NB4 (cell line): ENCODE results near the gene KCNAB2.

Source experiments
- DNase-seq: peaks from one replicate; pipeline ENCODE4 v3.0.0; 2010; ENCODE audit warnings: low read depth
- H3K4me3 ChIP-seq: one replicate; pipeline ENCODE4 v1.5.1; 2011; ENCODE audit warnings: mild to moderate bottlenecking, low read depth, low read length, moderate library complexity
- CTCF ChIP-seq: IDR thresholded peaks from one replicate; pipeline ENCODE4 v1.5.1; 2012; ENCODE audit warnings: low read depth, low read length
- MAX ChIP-seq: IDR thresholded peaks from 2 replicates; pipeline ENCODE4 v1.6.1; 2011; ENCODE audit warnings: low read depth, low read length
- MYC ChIP-seq: IDR thresholded peaks from 2 replicates; pipeline ENCODE4 v1.6.1; 2011; ENCODE audit warnings: low read depth, low read length
- POLR2A ChIP-seq: IDR thresholded peaks from 2 replicates; pipeline ENCODE4 v1.6.1; 2011; ENCODE audit warnings: mild to moderate bottlenecking; ENCODE audit not compliant: insufficient read length; ENCODE audit errors: extremely low read depth

KCNAB2 gene

GRCh38 chr1:6008696-6009095 lies 37.0 kb upstream of the KCNAB2 start:
- no peak for TF ChIP-seq POLR2A
- TF ChIP-seq MYC, result no peak
- no peak for TF ChIP-seq MAX
- TF ChIP-seq CTCF, result no peak
- DNase-seq, result no peak
- no peak overlapping the region for H3K4me3 ChIP-seq

- no peak overlapping the region for H3K4me3 ChIP-seq
- no peak for TF ChIP-seq POLR2A
- no peak for TF ChIP-seq CTCF
- no peak for TF ChIP-seq MAX
- TF ChIP-seq MYC, result no peak
- DNase-seq, result no peak
Measured at GRCh38 chr1:6009120-6010040, 36.3 kb upstream of the KCNAB2 start.

GRCh38 chr1:6010554-6010953 lies 35.1 kb upstream of the KCNAB2 start:
- no peak overlapping the region for H3K4me3 ChIP-seq
- no peak for DNase-seq
- no peak for TF ChIP-seq MYC
- no peak for TF ChIP-seq CTCF
- no peak for TF ChIP-seq POLR2A
- TF ChIP-seq MAX, result no peak

- no peak overlapping the region for H3K4me3 ChIP-seq
- DNase-seq, result no peak
- TF ChIP-seq CTCF (no peak), MYC (no peak), MAX (no peak), POLR2A (no peak)
Measured at GRCh38 chr1:6011161-6011945, 34.3 kb upstream of the KCNAB2 start.

GRCh38 chr1:6011946-6012258 lies 33.8 kb upstream of the KCNAB2 start:
- no peak for DNase-seq
- no peak for TF ChIP-seq MYC
- TF ChIP-seq MAX, result no peak
- TF ChIP-seq CTCF, result no peak
- TF ChIP-seq POLR2A, result no peak
- no peak overlapping the region for H3K4me3 ChIP-seq
